IPS-NIHi7 (cell line): ENCODE results near the gene RPL19.
A peak's percentile ranks its signal among the peaks of the same experiment; 100 is the strongest.
"Not testable (repeated sequence)": the region's sequence is repeated elsewhere in the genome, so short reads cannot be mapped to it uniquely, and the experiment has no call there.

ENCODE experiments used
- DNase-seq: peaks from one replicate; pipeline ENCODE4 v3.0.0; 2012; ENCODE audit warnings: mixed read lengths; ENCODE audit errors: extremely low spot score

Gene RPL19

GRCh38 chr17:39244016-39244599, 44.0 kb downstream of the RPL19 start:
- DNase-seq = no peak

GRCh38 chr17:39244600-39245570, 44.8 kb downstream of the RPL19 start:
- DNase-seq = peak; percentile 88

GRCh38 chr17:39246274-39246673, 46.2 kb downstream of the RPL19 start:
- no peak for DNase-seq

- not testable (repeated sequence) for DNase-seq
These were observed 50.0 kb downstream of the RPL19 start for GRCh38 chr17:39250076-39250475.

- DNase-seq = no peak
These were observed 51.9 kb downstream of the RPL19 start for GRCh38 chr17:39251997-39252396.

GRCh38 chr17:39252788-39253460, 52.8 kb downstream of the RPL19 start:
- DNase-seq = peak; percentile 50
